ENCODE results near the gene SEC16A.

Gene SEC16A

GRCh38 chr9:136493567-136493971, 10.7 kb upstream of the SEC16A start:
- TF ChIP-seq CTCF (IDR thresholded peaks at IDR 0.05; ENCODE audit: low read depth, low read length): no peak
- H3K27ac ChIP-seq: no peak overlapping the region
- H3K36me3 ChIP-seq: peaks cover 27% of the 10 kb centered on the region
- no peak overlapping the region for H3K4me3 ChIP-seq (ENCODE audit: low read depth, low read length)
- DNase-seq: no peak
- no peaks in the 10 kb centered on the region for H3K9me3 ChIP-seq (ENCODE audit: severe bottlenecking)
- no peaks in the 10 kb centered on the region for H3K27me3 ChIP-seq (ENCODE audit: insufficient read depth, low read depth, severe bottlenecking)

- H3K27ac ChIP-seq: no peak overlapping the region
Observed at GRCh38 chr9:136492978-136493522, 10.2 kb upstream of the SEC16A start.

GRCh38 chr9:136489731-136490130, 6.9 kb upstream of the SEC16A start:
- no peak for TF ChIP-seq CTCF (IDR thresholded peaks at IDR 0.05; ENCODE audit: low read depth, low read length)
- Histone ChIP-seq H3K27me3 (ENCODE audit: insufficient read depth, low read depth, severe bottlenecking) (no peaks in the 10 kb centered on the region), H3K36me3 (no peaks in the 10 kb centered on the region; the same call in none of the 2 replicates), H3K4me3 (ENCODE audit: low read depth, low read length) (no peak overlapping the region), H3K9me3 (ENCODE audit: severe bottlenecking) (no peaks in the 10 kb centered on the region), H3K27ac (no peak overlapping the region)
- no peak for DNase-seq

More at GRCh38 chr9:136492978-136493522, 10.2 kb upstream of the SEC16A start:
- Histone ChIP-seq H3K9me3 (ENCODE audit: severe bottlenecking) (no peaks in the 10 kb centered on the region), H3K4me3 (ENCODE audit: low read depth, low read length) (no peak overlapping the region), H3K36me3 (peaks cover 24% of the 10 kb centered on the region), H3K27me3 (ENCODE audit: insufficient read depth, low read depth, severe bottlenecking) (no peaks in the 10 kb centered on the region)
- TF ChIP-seq CTCF (IDR thresholded peaks at IDR 0.05; ENCODE audit: low read depth, low read length): no peak
- no peak for DNase-seq

GRCh38 chr9:136488247-136489214, 5.7 kb upstream of the SEC16A start:
- Histone ChIP-seq H3K4me3 (ENCODE audit: low read depth, low read length) (no peak overlapping the region), H3K27me3 (ENCODE audit: insufficient read depth, low read depth, severe bottlenecking) (no peaks in the 10 kb centered on the region), H3K36me3 (no peaks in the 10 kb centered on the region; the same call in 1 of the 2 replicates), H3K9me3 (ENCODE audit: severe bottlenecking) (no peaks in the 10 kb centered on the region), H3K27ac (no peak overlapping the region)
- peak; percentile 95 for TF ChIP-seq CTCF (IDR thresholded peaks at IDR 0.05; ENCODE audit: low read depth, low read length)
- peak; percentile 69 for DNase-seq

- H3K4me3 ChIP-seq (ENCODE audit: low read depth, low read length): no peak overlapping the region
- H3K9me3 ChIP-seq (ENCODE audit: severe bottlenecking): no peaks in the 10 kb centered on the region
- no peak for DNase-seq
- no peaks in the 10 kb centered on the region for H3K27me3 ChIP-seq (ENCODE audit: insufficient read depth, low read depth, severe bottlenecking)
- peaks cover 2% of the 10 kb centered on the region; the same call in 1 of the 2 replicates for H3K36me3 ChIP-seq
- H3K27ac ChIP-seq: no peak overlapping the region
- no peak for TF ChIP-seq CTCF (IDR thresholded peaks at IDR 0.05; ENCODE audit: low read depth, low read length)
Observed at GRCh38 chr9:136487672-136488071, 4.8 kb upstream of the SEC16A start.

Data from WERI-Rb-1 (cell line).